Measurements from ENCODE around the gene ZNF581. TPM values are rescaled to one million over a fixed set of nuclear protein-coding genes. Genes with fewer than 3 reads are reported as not detected.

Gene ZNF581
- total RNA-seq, 1 experiment from 2014 or later: 29.5 TPM

GRCh38 chr19:55691561-55692481, 48.4 kb downstream of the ZNF581 start:
- no peak for DNase-seq (ENCODE audit: low read depth)

- no peak for DNase-seq (ENCODE audit: low read depth)
Observed at GRCh38 chr19:55692681-55693081, 49.2 kb downstream of the ZNF581 start.

GRCh38 chr19:55693336-55693974, 50.0 kb downstream of the ZNF581 start:
- DNase-seq (ENCODE audit: low read depth): no peak

- no peak for DNase-seq (ENCODE audit: low read depth)
Observed at GRCh38 chr19:55694241-55694655, 50.8 kb downstream of the ZNF581 start.

- DNase-seq (ENCODE audit: low read depth): no peak
Observed at GRCh38 chr19:55694656-55695491, 51.4 kb downstream of the ZNF581 start.

Other genes starting within 250 kb of the ZNF581 start
- gene UBE2S, start 235.9 kb upstream of the ZNF581 start, total RNA-seq (2014; rRNA removed; shearing (Covaris generic)): 646 and 1,047 TPM in 2 replicates
- gene SHISA7, start 200.3 kb upstream of the ZNF581 start, total RNA-seq (2014; rRNA removed; shearing (Covaris generic)): not detected in 2 replicates
- gene ISOC2, start 182.0 kb upstream of the ZNF581 start, total RNA-seq (2014; rRNA removed; shearing (Covaris generic)): 82.1 and 89.8 TPM in 2 replicates
- 0.10 TPM in 1 of 2 replicates, not detected in the other for gene C19orf85, start 178.9 kb upstream of the ZNF581 start, total RNA-seq (2014; rRNA removed; shearing (Covaris generic))
- gene ZNF628, start 167.0 kb upstream of the ZNF581 start, total RNA-seq (2014; rRNA removed; shearing (Covaris generic)): 2.4 and 4.6 TPM in 2 replicates
- gene NAT14, start 158.5 kb upstream of the ZNF581 start, total RNA-seq (2014; rRNA removed; shearing (Covaris generic)): 27.4 and 31.7 TPM in 2 replicates
- 0.05 and 0.07 TPM in 2 replicates for gene SSC5D, start 155.2 kb upstream of the ZNF581 start, total RNA-seq (2014; rRNA removed; shearing (Covaris generic))
- gene SBK2, start 106.5 kb upstream of the ZNF581 start, total RNA-seq (2014; rRNA removed; shearing (Covaris generic)): not detected in 2 replicates
- not detected in 2 replicates for gene SBK3, start 98.1 kb upstream of the ZNF581 start, total RNA-seq (2014; rRNA removed; shearing (Covaris generic))
- 8.2 and 8.3 TPM in 2 replicates for gene ZNF579, start 62.8 kb upstream of the ZNF581 start, total RNA-seq (2014; rRNA removed; shearing (Covaris generic))
- 6.0 and 10.0 TPM in 2 replicates for gene FIZ1, start 44.1 kb upstream of the ZNF581 start, total RNA-seq (2014; rRNA removed; shearing (Covaris generic))
- gene ZNF524, start 43.4 kb upstream of the ZNF581 start, total RNA-seq (2014; rRNA removed; shearing (Covaris generic)): 18.8 and 26.2 TPM in 2 replicates
- 2.2 and 3.8 TPM in 2 replicates for gene ZNF865, start 38.0 kb upstream of the ZNF581 start, total RNA-seq (2014; rRNA removed; shearing (Covaris generic))
- gene ZNF784, start 19.1 kb upstream of the ZNF581 start, total RNA-seq (2014; rRNA removed; shearing (Covaris generic)): 4.1 and 6.1 TPM in 2 replicates
- 16.5 and 55.3 TPM in 2 replicates for gene ZNF580, start 2.6 kb upstream of the ZNF581 start, total RNA-seq (2014; rRNA removed; shearing (Covaris generic))
- 14.0 and 17.6 TPM in 2 replicates for gene CCDC106, start 4.6 kb downstream of the ZNF581 start, total RNA-seq (2014; rRNA removed; shearing (Covaris generic))
- 334 and 352 TPM in 2 replicates for gene U2AF2, start 11.4 kb downstream of the ZNF581 start, total RNA-seq (2014; rRNA removed; shearing (Covaris generic))
- 97.4 and 122 TPM in 2 replicates for gene EPN1, start 31.6 kb downstream of the ZNF581 start, total RNA-seq (2014; rRNA removed; shearing (Covaris generic))
- gene NLRP9, start 94.8 kb downstream of the ZNF581 start, total RNA-seq (2014; rRNA removed; shearing (Covaris generic)): not detected in 2 replicates
- 0.13 and 0.18 TPM in 2 replicates for gene RFPL4A, start 115.4 kb downstream of the ZNF581 start, total RNA-seq (2014; rRNA removed; shearing (Covaris generic))
- gene RFPL4AL1, start 125.5 kb downstream of the ZNF581 start, total RNA-seq (2014; rRNA removed; shearing (Covaris generic)): not detected in 2 replicates
- 0.03 and 0.13 TPM in 2 replicates for gene NLRP11, start 188.3 kb downstream of the ZNF581 start, total RNA-seq (2014; rRNA removed; shearing (Covaris generic))
- not detected in 2 replicates for gene NLRP4, start 192.9 kb downstream of the ZNF581 start, total RNA-seq (2014; rRNA removed; shearing (Covaris generic))